DND-41 (cell line): ENCODE measurements around the gene HOOK2.
A peak's percentile ranks its signal among the peaks of the same experiment; 100 is the strongest.

ENCODE experiments used
- ATAC-seq: fragments of 200-7000 bp; cut with Tn5 transposase; 3 replicates; pipeline ENCODE4 v1.9.1; 2021; ENCODE audit warnings: low read depth; ENCODE audit not compliant: insufficient read depth
- DNase-seq: peaks from one replicate; pipeline ENCODE4 v3.0.0-alpha.2; 2020
- H2AFZ ChIP-seq: 2 replicates; pipeline ENCODE4 v1.6.0; 2012; ENCODE audit warnings: low read depth, low read length
- H3K27ac ChIP-seq: 2 replicates; pipeline ENCODE4 v1.5.1; 2012; ENCODE audit warnings: low read length, inconsistent platforms
- H3K27me3 ChIP-seq: fragments of 200-600 bp; sonication (generic); 2 replicates; pipeline ENCODE4 v1.6.0; 2012; ENCODE audit warnings: low read length, mild to moderate bottlenecking, inconsistent platforms; ENCODE audit not compliant: insufficient read depth, poor library complexity
- H3K36me3 ChIP-seq: 2 replicates; pipeline ENCODE4 v1.5.1; 2012; ENCODE audit warnings: low read length, inconsistent platforms; ENCODE audit not compliant: insufficient read depth
- H3K4me1 ChIP-seq: 2 replicates; pipeline ENCODE4 v1.5.1; 2012; ENCODE audit warnings: mild to moderate bottlenecking, low read length; ENCODE audit not compliant: insufficient read depth
- H3K4me2 ChIP-seq: 2 replicates; pipeline ENCODE4 v1.6.0; 2012; ENCODE audit warnings: mild to moderate bottlenecking, moderate library complexity, low read length, inconsistent platforms; ENCODE audit not compliant: insufficient read depth
- H3K4me3 ChIP-seq, 2 experiments: fragments of 200-600 bp in 1 of 2; shearing (Covaris generic) in 1 of 2; 2 replicates each; pipeline ENCODE4 v1.5.1; 2012 to 2016; ENCODE audit warnings: inconsistent platforms in 2 of 2, low read length in 2 of 2, mild to moderate bottlenecking in 2 of 2, low read depth in 1 of 2, moderate library complexity in 1 of 2
- H3K79me2 ChIP-seq: 2 replicates; pipeline ENCODE4 v1.6.0; 2012; ENCODE audit warnings: low read length, inconsistent platforms; ENCODE audit not compliant: insufficient read depth
- H3K9ac ChIP-seq: 2 replicates; pipeline ENCODE4 v1.6.0; 2012; ENCODE audit warnings: low read depth, mild to moderate bottlenecking, inconsistent platforms, low read length, moderate library complexity
- H3K9me3 ChIP-seq: 2 replicates; pipeline ENCODE4 v1.5.1; 2012; ENCODE audit warnings: low read length, moderate library complexity, mild to moderate bottlenecking, inconsistent platforms; ENCODE audit not compliant: insufficient read depth, severe bottlenecking
- H4K20me1 ChIP-seq: 2 replicates; pipeline ENCODE4 v1.6.0; 2012; ENCODE audit warnings: low read length; ENCODE audit not compliant: insufficient read depth
- EZH2 ChIP-seq: IDR thresholded peaks from 3 replicates; pipeline ENCODE4 v1.6.1; 2012; ENCODE audit warnings: borderline replicate concordance, low read depth, mild to moderate bottlenecking, moderate library complexity, low read length, inconsistent platforms; ENCODE audit not compliant: severe bottlenecking
- TF ChIP-seq, protein P1 (sequence below): IDR thresholded peaks from 2 replicates; pipeline ENCODE4 v1.5.1; 2012; ENCODE audit warnings: borderline replicate concordance, low read length, moderate library complexity, mild to moderate bottlenecking; ENCODE audit not compliant: poor library complexity, severe bottlenecking; ENCODE audit errors: extremely low read depth

HOOK2 gene

DNA sequence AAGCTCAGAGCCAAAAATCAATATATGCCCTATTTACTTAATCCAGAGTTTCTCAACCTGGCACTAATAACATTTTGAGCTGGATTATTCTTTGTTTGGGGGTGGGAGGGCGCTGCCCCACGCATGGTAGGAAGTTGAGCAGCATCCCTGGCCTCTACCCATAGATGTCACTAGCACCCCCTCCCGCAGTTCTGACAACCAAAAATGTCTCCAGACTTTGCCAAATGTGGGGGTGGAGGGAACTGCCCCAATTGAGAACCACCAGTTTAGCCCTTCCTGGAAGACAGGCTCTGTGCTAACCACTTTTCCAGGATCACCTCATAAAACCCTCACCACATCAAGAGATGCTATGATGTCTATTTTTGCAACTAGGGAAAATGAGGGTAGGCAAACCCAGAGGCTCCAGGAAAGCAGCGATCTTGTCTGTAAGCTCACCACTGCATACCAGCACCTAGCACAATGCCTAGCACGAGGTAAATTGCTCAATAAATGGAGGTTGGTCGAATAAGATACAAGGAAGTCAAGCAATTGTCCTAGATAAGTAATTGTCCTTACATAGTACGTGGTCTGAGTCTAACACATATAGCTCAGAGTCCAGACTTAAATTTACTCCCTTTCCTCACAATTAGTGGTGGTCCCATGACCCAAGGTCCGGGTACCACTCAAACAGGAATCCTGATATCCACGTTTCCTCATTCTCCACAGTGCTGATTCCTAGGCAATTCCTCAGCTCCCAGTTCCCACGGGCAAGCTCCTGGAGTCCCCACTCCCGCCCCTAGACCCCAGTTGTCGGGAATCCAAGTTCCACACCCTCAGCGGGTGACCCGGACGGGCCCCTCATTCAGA is 41.8 kb downstream of the HOOK2 start:
- H3K79me2 ChIP-seq = peaks cover 67% of the 10 kb centered on the region
- peaks cover 53% of the 10 kb centered on the region for H3K4me1 ChIP-seq
- peak overlapping the region; percentile 73 for H3K4me2 ChIP-seq
- peak overlapping the region; percentile 98 for H3K27ac ChIP-seq
- peaks cover 48% of the 10 kb centered on the region for H4K20me1 ChIP-seq
- no peak for ATAC-seq
- peak overlapping the region; percentile 92 for H3K9ac ChIP-seq
- peak overlapping the region; percentile 85; the same call in 1 of the 2 replicates for H2AFZ ChIP-seq
- peak overlapping the region; percentile 66 to 89 for H3K4me3 ChIP-seq
- H3K27me3 ChIP-seq = no peaks in the 10 kb centered on the region
- peaks cover 45% of the 10 kb centered on the region for H3K36me3 ChIP-seq
- no peaks in the 10 kb centered on the region for H3K9me3 ChIP-seq
- TF ChIP-seq, protein P1, sequence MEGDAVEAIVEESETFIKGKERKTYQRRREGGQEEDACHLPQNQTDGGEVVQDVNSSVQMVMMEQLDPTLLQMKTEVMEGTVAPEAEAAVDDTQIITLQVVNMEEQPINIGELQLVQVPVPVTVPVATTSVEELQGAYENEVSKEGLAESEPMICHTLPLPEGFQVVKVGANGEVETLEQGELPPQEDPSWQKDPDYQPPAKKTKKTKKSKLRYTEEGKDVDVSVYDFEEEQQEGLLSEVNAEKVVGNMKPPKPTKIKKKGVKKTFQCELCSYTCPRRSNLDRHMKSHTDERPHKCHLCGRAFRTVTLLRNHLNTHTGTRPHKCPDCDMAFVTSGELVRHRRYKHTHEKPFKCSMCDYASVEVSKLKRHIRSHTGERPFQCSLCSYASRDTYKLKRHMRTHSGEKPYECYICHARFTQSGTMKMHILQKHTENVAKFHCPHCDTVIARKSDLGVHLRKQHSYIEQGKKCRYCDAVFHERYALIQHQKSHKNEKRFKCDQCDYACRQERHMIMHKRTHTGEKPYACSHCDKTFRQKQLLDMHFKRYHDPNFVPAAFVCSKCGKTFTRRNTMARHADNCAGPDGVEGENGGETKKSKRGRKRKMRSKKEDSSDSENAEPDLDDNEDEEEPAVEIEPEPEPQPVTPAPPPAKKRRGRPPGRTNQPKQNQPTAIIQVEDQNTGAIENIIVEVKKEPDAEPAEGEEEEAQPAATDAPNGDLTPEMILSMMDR = peak; percentile 63
- no peak for TF ChIP-seq EZH2
- DNase-seq = peak; percentile 66

DNA sequence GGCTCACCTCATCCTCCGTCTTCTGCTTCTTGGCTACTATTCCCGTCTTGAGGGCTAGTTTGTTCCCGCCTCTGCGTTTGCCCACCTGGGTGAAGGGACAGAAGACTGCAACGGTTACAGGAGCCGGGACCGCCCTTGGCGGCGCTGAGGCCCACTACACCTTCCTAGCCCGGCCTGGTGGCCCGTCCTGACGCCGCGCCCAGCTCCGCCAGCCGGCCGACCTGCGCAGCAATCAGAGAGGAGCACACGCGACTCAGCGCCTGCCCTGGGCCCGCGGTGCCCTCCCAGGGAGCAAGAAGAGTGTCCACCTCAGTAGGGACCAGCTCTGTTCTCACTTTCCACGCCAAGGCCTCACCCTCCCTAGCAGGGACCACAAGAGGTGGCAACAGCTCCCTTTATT is 44.0 kb downstream of the HOOK2 start:
- Histone ChIP-seq H4K20me1 (peaks cover 47% of the 10 kb centered on the region), H2AFZ (no peak overlapping the region), H3K4me2 (peak overlapping the region; percentile 39; the same call in 1 of the 2 replicates), H3K9ac (no peak overlapping the region), H3K36me3 (peaks cover 53% of the 10 kb centered on the region), H3K79me2 (peaks cover 54% of the 10 kb centered on the region), H3K4me1 (peaks cover 37% of the 10 kb centered on the region), H3K4me3 (no peak overlapping the region), H3K27ac (no peak overlapping the region), H3K27me3 (no peaks in the 10 kb centered on the region), H3K9me3 (no peaks in the 10 kb centered on the region)
- ATAC-seq (no peak), DNase-seq (no peak)
- TF ChIP-seq, protein P1 = no peak
- no peak for TF ChIP-seq EZH2

DNA sequence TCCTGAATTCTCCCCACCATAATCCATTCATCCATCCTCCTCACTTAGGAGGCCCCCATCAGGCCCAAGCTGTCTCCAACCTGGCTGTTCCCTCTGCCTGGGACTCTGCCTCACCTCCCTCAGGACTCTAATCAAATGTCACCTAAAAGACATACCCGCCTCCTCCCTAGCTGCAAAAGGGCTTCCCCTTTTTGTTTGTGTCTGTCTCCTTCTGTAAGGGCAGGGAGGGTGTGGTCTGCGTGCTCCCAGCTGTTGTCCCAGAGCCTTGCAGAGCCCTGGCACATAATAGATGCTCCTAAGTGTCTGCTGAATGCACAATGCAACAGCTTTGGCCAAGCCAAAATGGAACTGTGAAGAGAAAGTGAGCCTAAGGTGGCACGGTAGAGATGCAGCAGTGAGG is 45.3 kb downstream of the HOOK2 start:
- H3K4me2 ChIP-seq = no peak overlapping the region
- DNase-seq (no peak), ATAC-seq (no peak)
- no peak overlapping the region for H3K27ac ChIP-seq
- peaks cover 24% of the 10 kb centered on the region for H3K4me1 ChIP-seq
- H3K9me3 ChIP-seq = no peaks in the 10 kb centered on the region
- peaks cover 47% of the 10 kb centered on the region for H4K20me1 ChIP-seq
- H3K36me3 ChIP-seq = peaks cover 53% of the 10 kb centered on the region
- no peak overlapping the region for H3K4me3 ChIP-seq
- no peaks in the 10 kb centered on the region for H3K27me3 ChIP-seq
- TF ChIP-seq, protein P1 = no peak
- no peak for TF ChIP-seq EZH2
- peaks cover 47% of the 10 kb centered on the region for H3K79me2 ChIP-seq
- H3K9ac ChIP-seq = no peak overlapping the region
- H2AFZ ChIP-seq = no peak overlapping the region
